Body of pancreas (tissue), 4 donors: ENCODE measurements around the gene SZRD1. TPM values are rescaled to one million over a fixed set of nuclear protein-coding genes. Genes with fewer than 3 reads are reported as not detected.

Source experiments
- ATAC-seq: fragments of 150-250 bp; one replicate; pipeline ENCODE4 v1.9.1; 2016
- DNase-seq, 4 donors: peaks; one replicate each; pipeline ENCODE4 v3.0.0-alpha.2; 2019
- H3K27ac ChIP-seq, 4 donors: fragments of 200-600 bp; sonication (generic); 1 replicate in 3 of 4; 2 replicates in 1 of 4; pipeline versions ENCODE4 v1.5.1 to v1.6.1; 2016 to 2019; ENCODE audit warnings: mild to moderate bottlenecking in 1 of 4, mixed read lengths in 1 of 4, moderate library complexity in 1 of 4
- H3K27me3 ChIP-seq, 2 donors: fragments of 200-600 bp; sonication (generic); one replicate each; pipeline ENCODE4 v1.6.0; 2016; ENCODE audit warnings: mild to moderate bottlenecking in 1 of 2
- H3K36me3 ChIP-seq, 2 donors: fragments of 200-600 bp; sonication (generic); replicated peaks in 1 of 2; 2 replicates each; pipeline ENCODE4 v1.5.1; 2016; ENCODE audit warnings: low read depth in 2 of 2; ENCODE audit not compliant: insufficient read depth in 1 of 2
- H3K4me1 ChIP-seq: fragments of 200-600 bp; sonication (generic); one replicate; pipeline ENCODE4 v1.6.0; 2016
- H3K4me3 ChIP-seq, 2 donors: fragments of 200-600 bp; sonication (generic); 1 replicate in 1 of 2; 2 replicates in 1 of 2; pipeline ENCODE4 v1.5.1; 2016 to 2019
- H3K9me3 ChIP-seq, 3 donors: fragments of 200-600 bp; sonication (generic); 1 replicate in 2 of 3; 2 replicates in 1 of 3; pipeline ENCODE4 v1.5.1; 2016
- POLR2A ChIP-seq, 3 donors: fragments of 450-650 bp; IDR thresholded peaks; one replicate each; pipeline ENCODE4 v1.6.1; 2016; ENCODE audit warnings: antibody characterized with exemption in 3 of 3, mild to moderate bottlenecking in 2 of 3
- WGBS, 2 donors: methylation state at CpG; one replicate each; pipeline ENCODE4 v1.1.5; 2017; 5-methylcytosine and 5-hydroxymethylcytosine counted together
- intact Hi-C: fragments of 100-400 bp; cut with DNase I; formaldehyde crosslinking; loops from one replicate; pipeline ENCODE4 v1.15.1; 2023
- total RNA-seq, 2 donors: library from RNA; depleted of rRNA; stranded (reverse); fragments of >200 nt; gene quantifications; one replicate each; pipeline ENCODE4 v1.1.0, GENCODE V29; 2016
- TF ChIP-seq, protein P1 (sequence below), 7 experiments: fragments of 450-650 bp in 4 of 7; fragments of 200-600 bp in 3 of 7; sonication (generic) in 3 of 7; IDR thresholded peaks; one replicate each; pipeline ENCODE4 v1.5.1; 2016 to 2019; ENCODE audit warnings: antibody characterized with exemption in 7 of 7

The SZRD1 gene
- total RNA-seq, 2 donors from 2014 or later, result 26.4 to 29.8 TPM

DNA sequence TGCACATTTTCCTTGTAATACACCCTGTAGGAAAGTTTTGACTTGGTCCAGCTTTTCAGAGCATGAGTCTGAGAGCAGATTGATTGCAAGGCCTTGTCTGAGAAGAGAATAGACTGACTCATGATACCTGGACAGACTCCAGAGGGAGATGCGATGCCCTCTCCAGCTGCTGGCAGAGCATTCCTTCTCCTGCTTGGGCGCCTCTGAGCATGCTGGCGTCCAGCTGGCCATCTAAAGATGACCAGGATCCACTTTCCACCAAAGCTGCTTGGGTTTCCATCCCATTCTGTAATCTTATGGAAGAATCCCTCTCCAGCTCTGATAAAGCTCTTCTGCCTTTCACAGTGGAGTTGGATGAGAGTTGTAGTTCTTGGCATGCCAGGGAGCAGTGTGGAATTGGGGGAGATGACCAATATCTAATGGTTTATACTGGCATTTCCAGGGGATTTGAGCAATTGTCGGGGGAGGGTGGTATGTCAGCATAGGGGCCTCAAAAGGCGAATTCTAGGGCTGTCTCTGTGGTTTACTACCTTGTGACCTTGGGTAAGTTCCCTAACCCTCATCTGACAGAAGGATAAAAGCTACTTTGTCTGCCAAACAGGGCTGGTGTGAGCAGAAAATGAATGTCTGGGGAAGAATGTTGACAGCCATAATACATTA lies 19.5 kb downstream of the SZRD1 start:
- Histone ChIP-seq H3K27me3 (no peaks in the 10 kb centered on the region), H3K4me1 (peaks cover 29% of the 10 kb centered on the region), H3K4me3 (no peak overlapping the region), H3K9me3 (no peaks in the 10 kb centered on the region), H3K27ac (peak overlapping the region in 3 of 4 donors; percentile 12 to 67 (median 20)), H3K36me3 (no peaks in the 10 kb centered on the region)
- 46 to 63% methylated on average over 4 to 5 of the region's 5 CpGs for whole genome bisulfite sequencing, 2 donors
- DNase-seq (peak in 1 of 4 donors; percentile 33), ATAC-seq (peak; percentile 26)
- no peak for TF ChIP-seq POLR2A (IDR thresholded peaks at IDR 0.05)
- TF ChIP-seq, protein P1, sequence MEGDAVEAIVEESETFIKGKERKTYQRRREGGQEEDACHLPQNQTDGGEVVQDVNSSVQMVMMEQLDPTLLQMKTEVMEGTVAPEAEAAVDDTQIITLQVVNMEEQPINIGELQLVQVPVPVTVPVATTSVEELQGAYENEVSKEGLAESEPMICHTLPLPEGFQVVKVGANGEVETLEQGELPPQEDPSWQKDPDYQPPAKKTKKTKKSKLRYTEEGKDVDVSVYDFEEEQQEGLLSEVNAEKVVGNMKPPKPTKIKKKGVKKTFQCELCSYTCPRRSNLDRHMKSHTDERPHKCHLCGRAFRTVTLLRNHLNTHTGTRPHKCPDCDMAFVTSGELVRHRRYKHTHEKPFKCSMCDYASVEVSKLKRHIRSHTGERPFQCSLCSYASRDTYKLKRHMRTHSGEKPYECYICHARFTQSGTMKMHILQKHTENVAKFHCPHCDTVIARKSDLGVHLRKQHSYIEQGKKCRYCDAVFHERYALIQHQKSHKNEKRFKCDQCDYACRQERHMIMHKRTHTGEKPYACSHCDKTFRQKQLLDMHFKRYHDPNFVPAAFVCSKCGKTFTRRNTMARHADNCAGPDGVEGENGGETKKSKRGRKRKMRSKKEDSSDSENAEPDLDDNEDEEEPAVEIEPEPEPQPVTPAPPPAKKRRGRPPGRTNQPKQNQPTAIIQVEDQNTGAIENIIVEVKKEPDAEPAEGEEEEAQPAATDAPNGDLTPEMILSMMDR (IDR thresholded peaks at IDR 0.05), result no peak
- intact Hi-C loops, result no loop called here

DNA sequence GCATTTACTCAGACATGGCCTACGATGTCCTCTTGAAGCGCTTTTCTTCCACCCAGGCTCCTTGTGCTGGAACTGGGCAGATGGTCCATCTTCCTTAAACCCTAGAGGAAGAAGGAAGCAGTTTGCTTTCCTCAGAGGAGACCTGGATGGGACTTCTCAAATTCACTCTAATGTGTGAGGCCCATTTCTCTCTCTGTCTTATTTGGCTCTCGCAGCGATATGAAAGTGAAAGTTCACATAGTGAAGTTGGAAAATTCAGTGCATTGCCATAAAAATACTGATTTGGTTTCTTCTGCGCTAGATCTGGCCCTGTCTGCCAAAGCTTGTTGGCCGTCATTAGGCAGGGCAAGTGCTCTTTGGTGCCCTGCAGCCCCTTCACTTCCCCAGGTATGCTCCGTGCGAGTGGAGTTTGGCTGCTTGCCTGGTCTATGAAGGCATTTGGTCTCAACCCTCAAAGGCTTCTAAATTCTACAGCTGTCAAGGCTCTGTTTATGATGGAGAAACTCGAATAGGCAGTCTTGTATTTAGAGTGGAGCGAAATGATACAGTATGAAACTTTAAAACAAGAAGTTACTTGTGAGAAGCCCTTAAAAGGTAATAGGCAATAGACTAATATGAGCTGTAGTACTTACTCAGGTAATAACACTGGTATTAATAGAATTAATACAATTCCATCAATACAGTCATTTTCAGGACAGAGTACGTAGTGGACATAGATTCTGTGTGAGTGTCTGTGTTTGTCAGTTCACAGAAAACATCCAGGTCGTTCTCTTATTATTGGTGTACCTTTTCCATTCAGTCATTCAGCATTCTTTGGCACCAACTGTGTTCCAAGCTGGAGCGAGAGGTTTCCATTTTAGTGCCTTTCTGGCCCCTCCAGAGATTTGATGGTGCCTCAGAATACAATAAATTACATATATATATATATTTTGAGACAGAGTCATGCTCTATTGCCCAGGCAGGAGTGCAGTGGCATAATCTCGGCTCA lies 20.5 kb downstream of the SZRD1 start:
- no peaks in the 10 kb centered on the region for H3K9me3 ChIP-seq
- ATAC-seq (no peak), DNase-seq (no peak)
- no peak overlapping the region for H3K4me3 ChIP-seq
- no peaks in the 10 kb centered on the region for H3K36me3 ChIP-seq
- 62 to 64% methylated on average over 14 of the region's 14 CpGs for WGBS, 2 donors
- peaks cover 38% of the 10 kb centered on the region for H3K4me1 ChIP-seq
- TF ChIP-seq, protein P1 (IDR thresholded peaks at IDR 0.05), result no peak
- no peak for TF ChIP-seq POLR2A (IDR thresholded peaks at IDR 0.05)
- no peaks in the 10 kb centered on the region for H3K27me3 ChIP-seq
- intact Hi-C loops, result no loop called here
- H3K27ac ChIP-seq, result peak overlapping the region in 3 of 4 donors; percentile 12 to 67 (median 20)

DNA sequence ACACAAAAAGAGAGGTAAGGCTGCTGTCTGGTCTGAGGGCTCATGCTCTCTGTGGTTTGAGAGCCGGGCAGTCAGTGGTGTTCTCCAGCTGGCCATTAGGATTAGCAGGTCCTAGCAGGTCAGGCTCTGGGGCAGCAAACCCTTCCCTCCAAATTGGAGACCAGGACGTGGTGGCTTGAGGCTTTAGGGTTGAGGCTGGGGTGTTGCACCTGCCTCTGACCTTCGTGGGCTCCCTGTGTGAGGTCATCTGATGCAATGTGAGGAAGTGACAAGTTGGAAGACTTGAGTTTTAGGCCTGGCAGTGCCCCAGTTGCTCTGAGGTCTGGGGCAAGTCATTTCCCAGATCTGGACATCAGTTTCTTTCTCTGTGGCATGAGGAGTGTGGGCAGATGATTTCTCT lies 24.4 kb downstream of the SZRD1 start:
- TF ChIP-seq POLR2A (IDR thresholded peaks at IDR 0.05), result no peak
- TF ChIP-seq, protein P1 (IDR thresholded peaks at IDR 0.05), result no peak
- H3K4me3 ChIP-seq, result no peak overlapping the region
- ATAC-seq (no peak), DNase-seq (no peak)
- H3K4me1 ChIP-seq, result peaks cover 34% of the 10 kb centered on the region
- H3K27ac ChIP-seq, result no peak overlapping the region
- WGBS, 2 donors, result 64 to 76% methylated on average over 3 of the region's 3 CpGs
- no peaks in the 10 kb centered on the region for H3K27me3 ChIP-seq
- intact Hi-C loops, result no loop called here
- no peaks in the 10 kb centered on the region for H3K9me3 ChIP-seq
- peaks cover 0 to 5% of the 10 kb centered on the region in 2 donors for H3K36me3 ChIP-seq

DNA sequence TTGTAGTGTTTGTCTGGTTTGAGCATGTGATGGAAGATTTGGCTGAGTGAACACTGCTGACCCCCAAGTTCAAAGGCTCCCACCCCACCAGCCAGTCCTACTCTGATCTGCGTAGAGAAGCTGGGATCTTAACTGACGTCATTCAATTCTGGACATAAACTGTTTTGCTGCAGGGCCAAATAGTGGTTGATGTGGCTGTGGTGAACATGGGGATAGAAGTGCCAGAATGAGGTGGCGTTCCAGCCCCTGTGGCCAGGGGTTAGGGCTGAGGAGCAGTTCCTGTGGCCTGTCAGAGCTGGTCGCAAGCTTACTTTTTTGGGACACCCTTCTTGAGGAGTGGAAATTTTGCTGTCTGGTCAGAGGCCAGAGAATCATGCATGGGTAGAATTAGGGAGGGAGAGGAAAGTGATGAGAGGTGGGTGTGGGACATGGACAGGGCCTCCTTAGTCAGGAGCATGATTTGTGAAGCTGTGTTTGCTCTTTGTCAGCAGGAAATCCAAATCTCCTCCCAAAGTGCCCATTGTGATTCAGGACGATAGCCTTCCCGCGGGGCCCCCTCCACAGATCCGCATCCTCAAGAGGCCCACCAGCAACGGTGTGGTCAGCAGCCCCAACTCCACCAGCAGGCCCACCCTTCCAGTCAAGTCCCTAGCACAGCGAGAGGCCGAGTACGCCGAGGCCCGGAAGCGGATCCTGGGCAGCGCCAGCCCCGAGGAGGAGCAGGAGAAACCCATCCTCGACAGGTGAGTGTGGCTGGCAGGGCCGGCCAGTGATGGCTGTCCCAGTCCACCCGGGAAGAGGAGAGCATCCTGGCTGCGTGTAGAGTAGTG lies 25.9 kb downstream of the SZRD1 start:
- Histone ChIP-seq H3K4me1 (peaks cover 23% of the 10 kb centered on the region), H3K9me3 (no peaks in the 10 kb centered on the region), H3K36me3 (peaks cover 0 to 5% of the 10 kb centered on the region in 2 donors), H3K27ac (no peak overlapping the region), H3K27me3 (no peaks in the 10 kb centered on the region), H3K4me3 (no peak overlapping the region)
- DNase-seq, result no peak
- intact Hi-C loops, result no loop called here
- 81 to 84% methylated on average over 5 to 21 of the region's 21 CpGs for WGBS, 2 donors
- peak; percentile 16 for ATAC-seq
- TF ChIP-seq, protein P1 (IDR thresholded peaks at IDR 0.05), result no peak
- no peak for TF ChIP-seq POLR2A (IDR thresholded peaks at IDR 0.05)
